WERI-Rb-1 (cell line): ENCODE results near the gene NANOS2.

ENCODE experiments used
- DNase-seq: peaks from one replicate; pipeline ENCODE4 v3.0.0-alpha.2; 2020
- H3K27ac ChIP-seq: fragments of 250-450 bp; sonication (Bioruptor Pico); 2 replicates; pipeline ENCODE4 v1.5.1; 2020; ENCODE audit warnings: mild to moderate bottlenecking, moderate library complexity
- H3K27me3 ChIP-seq: fragments of 250-450 bp; sonication (Bioruptor Pico); 2 replicates; pipeline ENCODE4 v1.5.1; 2021; ENCODE audit warnings: mild to moderate bottlenecking, low read depth, moderate library complexity; ENCODE audit not compliant: insufficient read depth, severe bottlenecking
- H3K36me3 ChIP-seq: fragments of 250-450 bp; sonication (Bioruptor Pico); 2 replicates; pipeline ENCODE4 v1.5.1; 2020; ENCODE audit warnings: mild to moderate bottlenecking, moderate library complexity
- H3K4me3 ChIP-seq: 2 replicates; pipeline ENCODE4 v1.5.1; 2011; ENCODE audit warnings: low read depth, mild to moderate bottlenecking, control low read depth, low read length
- H3K9me3 ChIP-seq: fragments of 250-450 bp; sonication (Bioruptor Pico); 2 replicates; pipeline ENCODE4 v1.5.1; 2021; ENCODE audit warnings: mild to moderate bottlenecking, moderate library complexity; ENCODE audit not compliant: severe bottlenecking
- CTCF ChIP-seq: IDR thresholded peaks from 2 replicates; pipeline ENCODE4 v1.5.1; 2011; ENCODE audit warnings: low read depth, mild to moderate bottlenecking, control low read depth, inconsistent platforms, low read length

NANOS2 gene

DNA sequence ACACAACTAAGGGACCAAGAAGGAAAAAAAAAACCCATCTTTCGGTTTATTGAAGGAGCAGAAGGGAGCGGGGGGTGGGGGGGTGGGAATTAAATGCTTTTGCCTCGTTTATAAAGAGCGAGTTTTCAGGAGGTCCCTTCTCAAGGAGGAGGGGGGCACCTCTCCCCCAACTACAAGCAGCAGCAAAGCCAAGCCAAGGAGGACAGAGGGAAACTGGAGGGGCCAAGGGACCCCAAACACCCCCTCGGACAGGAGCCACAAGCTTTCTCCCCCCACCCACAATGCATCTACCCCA, 31.0 kb downstream of the NANOS2 start:
- DNase-seq: no peak
- H3K9me3 ChIP-seq: no peaks in the 10 kb centered on the region
- H3K36me3 ChIP-seq: peaks cover 17% of the 10 kb centered on the region
- no peak overlapping the region for H3K4me3 ChIP-seq
- TF ChIP-seq CTCF: no peak
- no peaks in the 10 kb centered on the region for H3K27me3 ChIP-seq
- no peak overlapping the region for H3K27ac ChIP-seq

GRCh38 chr19:45882652-45883585, 31.7 kb downstream of the NANOS2 start:
- Histone ChIP-seq H3K9me3 (no peaks in the 10 kb centered on the region), H3K27ac (no peak overlapping the region), H3K4me3 (no peak overlapping the region), H3K27me3 (no peaks in the 10 kb centered on the region), H3K36me3 (peaks cover 17% of the 10 kb centered on the region)
- TF ChIP-seq CTCF: peak; percentile 95
- peak; percentile 85 for DNase-seq

DNA sequence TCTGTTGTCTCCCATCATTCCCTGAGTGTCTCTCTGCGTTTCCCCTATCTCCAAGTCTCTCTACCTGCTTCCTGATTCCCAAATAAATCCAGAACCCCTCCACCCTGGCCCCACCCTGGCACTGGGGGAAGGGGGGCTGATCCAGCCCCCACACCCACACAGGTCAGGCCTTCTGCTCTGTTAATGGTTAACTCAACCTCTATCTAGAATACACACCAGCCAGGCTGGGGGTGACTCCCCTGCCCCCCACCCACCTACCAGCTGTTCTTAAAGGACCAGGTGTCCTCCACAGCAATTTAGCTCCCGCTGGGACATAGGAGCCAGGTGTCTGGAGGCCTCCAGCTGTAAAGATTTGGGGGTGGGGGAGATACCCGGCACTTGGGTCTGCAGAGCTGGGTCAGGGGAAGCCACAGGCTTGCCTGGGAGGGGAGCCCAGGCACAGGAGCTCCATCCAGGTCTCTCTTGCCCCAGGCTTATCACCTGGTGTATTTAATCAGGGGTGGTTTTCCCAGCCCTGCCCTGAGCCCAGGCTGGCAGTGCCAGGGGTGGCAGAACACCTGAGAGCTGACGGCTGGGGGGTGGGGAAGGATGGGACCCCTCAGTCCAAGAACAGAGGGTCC, 32.6 kb downstream of the NANOS2 start:
- H3K9me3 ChIP-seq: no peaks in the 10 kb centered on the region
- no peaks in the 10 kb centered on the region for H3K27me3 ChIP-seq
- no peak for TF ChIP-seq CTCF
- H3K27ac ChIP-seq: no peak overlapping the region; the same call in 1 of the 2 replicates
- peaks cover 17% of the 10 kb centered on the region for H3K36me3 ChIP-seq
- no peak for DNase-seq
- no peak overlapping the region for H3K4me3 ChIP-seq

DNA sequence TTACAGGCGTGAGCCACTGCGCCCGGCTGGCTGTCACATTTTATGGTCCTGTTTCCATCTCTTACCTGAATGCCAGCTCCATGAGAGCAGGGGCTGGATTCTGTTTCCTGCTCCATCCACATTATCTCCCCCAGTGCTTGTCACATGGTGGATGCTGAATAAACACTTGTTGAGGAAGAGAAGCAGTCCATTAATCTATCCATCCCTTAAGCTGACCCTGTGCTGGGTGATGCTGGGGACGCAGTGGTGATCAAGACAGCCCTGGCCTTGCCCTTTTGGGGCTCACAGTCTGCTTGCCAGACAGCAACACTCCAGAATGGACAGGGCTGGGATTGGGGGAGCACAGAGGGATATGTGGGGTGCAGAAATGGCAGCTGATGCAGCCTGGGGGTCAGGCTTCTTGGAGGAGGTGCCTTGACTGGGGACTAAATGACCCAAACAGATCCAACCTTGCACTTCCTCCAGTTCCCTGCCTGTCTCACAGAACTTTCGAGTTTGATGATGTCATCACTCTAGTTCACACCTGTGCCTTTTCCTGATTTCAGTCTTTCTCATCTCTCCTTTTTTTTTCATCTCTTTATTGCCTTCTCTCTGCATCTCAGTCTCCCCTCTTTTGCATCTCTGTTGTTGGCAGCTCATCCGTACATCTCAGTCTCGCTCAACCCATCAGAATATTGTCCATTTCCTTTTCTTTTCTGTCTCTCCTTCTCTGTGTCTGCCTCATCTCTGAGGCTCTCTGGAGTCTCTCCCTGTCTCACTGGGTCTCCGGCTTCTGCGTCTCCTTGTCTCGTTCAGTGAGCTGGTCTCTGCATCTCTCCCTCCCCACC, 33.3 kb downstream of the NANOS2 start:
- no peak for DNase-seq
- no peak for TF ChIP-seq CTCF
- Histone ChIP-seq H3K27me3 (no peaks in the 10 kb centered on the region), H3K36me3 (peaks cover 17% of the 10 kb centered on the region), H3K27ac (no peak overlapping the region), H3K9me3 (no peaks in the 10 kb centered on the region), H3K4me3 (no peak overlapping the region)

GRCh38 chr19:45879971-45880370, 34.6 kb downstream of the NANOS2 start:
- no peak overlapping the region for H3K27ac ChIP-seq
- no peaks in the 10 kb centered on the region for H3K9me3 ChIP-seq
- no peak overlapping the region for H3K4me3 ChIP-seq
- peaks cover 17% of the 10 kb centered on the region for H3K36me3 ChIP-seq
- TF ChIP-seq CTCF: no peak
- no peaks in the 10 kb centered on the region for H3K27me3 ChIP-seq
- DNase-seq: no peak
